ENCODE measurements around the gene UXS1. TPM values are rescaled to one million over a fixed set of nuclear protein-coding genes. Genes with fewer than 3 reads are reported as not detected.

The UXS1 gene
- total and polyA plus RNA-seq, 2 of the 8 experiments (the other 6 are each of a cell fraction or from before 2014, with no cell fraction given) = 44.5 to 63.4 TPM

DNA sequence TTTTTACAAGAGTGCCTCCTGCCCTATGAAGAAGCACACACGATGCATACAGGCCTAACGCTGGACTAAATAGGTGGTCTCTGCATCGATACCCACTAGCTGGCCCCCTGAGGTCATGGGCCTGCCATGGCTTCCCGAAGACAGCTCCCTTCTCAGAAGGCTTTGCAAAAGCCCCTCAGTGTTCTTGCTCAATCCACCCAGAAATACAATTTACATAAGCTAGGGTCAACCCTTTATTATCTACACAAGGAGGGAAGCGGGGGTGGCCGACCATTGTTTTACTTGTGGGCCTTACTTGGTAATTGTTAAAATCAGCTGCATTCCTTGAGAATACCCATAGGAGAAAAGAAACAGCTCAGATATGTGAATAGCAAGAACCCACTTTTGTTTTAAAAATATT lies 28.5 kb downstream of the UXS1 start:
- Histone ChIP-seq H3K9ac (replicated peaks in 1 of 4; ENCODE audit: extremely low read depth in 1 of 4, low read depth in 3 of 4, low read length in 3 of 4) (no peak overlapping the region), H3K23me2 (ENCODE audit: low read depth, low read length) (no peaks in the 10 kb centered on the region), H3K79me1 (ENCODE audit: low read depth, low read length) (peaks cover 10% of the 10 kb centered on the region), H2BK12ac (ENCODE audit: low read depth, low read length) (peak overlapping the region; percentile 88; the same call in 1 of the 2 replicates), H3K4me1 (replicated peaks in 1 of 4; ENCODE audit: control insufficient read depth in 3 of 4, insufficient read depth in 4 of 4, low read length in 3 of 4) (peaks cover 16 to 31% (median 18%) of the 10 kb centered on the region in 4 experiments), H3K27me3 (replicated peaks in 1 of 4; ENCODE audit: control insufficient read depth in 3 of 4, extremely low read depth in 1 of 4, insufficient read depth in 3 of 4, low read length in 3 of 4) (peaks cover 0 to 1% (median 0%) of the 10 kb centered on the region in 4 experiments; a peak in 1 of 7 replicates), H2BK15ac (ENCODE audit: low read length) (no peak overlapping the region), H3K4me2 (ENCODE audit: insufficient read depth in 1 of 2, low read depth in 2 of 2, low read length in 2 of 2) (peak overlapping the region; percentile 64 to 74; a peak in 3 of 4 replicates), H2BK5ac (ENCODE audit: low read depth, low read length) (no peak overlapping the region; the same call in 1 of the 2 replicates), H3K18ac (ENCODE audit: extremely low read depth, low read length) (no peak overlapping the region; the same call in 1 of the 2 replicates), H4K91ac (replicated peaks; ENCODE audit: insufficient read length, low read length) (peak overlapping the region; percentile 73), H3K23ac (ENCODE audit: insufficient read length) (no peak overlapping the region), H3K36me3 (ENCODE audit: control insufficient read depth in 2 of 4, insufficient read depth in 4 of 4, low read length in 3 of 4) (peaks cover 0 to 6% (median 0%) of the 10 kb centered on the region in 4 experiments; a peak in 2 of 8 replicates), H3K4me3 (ENCODE audit: extremely low read depth in 1 of 4, insufficient read depth in 2 of 4, low read depth in 3 of 4, low read length in 4 of 4) (peak overlapping the region in 1 of 4 experiments; percentile 37; a peak in 2 of 8 replicates), H2AK5ac (ENCODE audit: low read depth, low read length) (no peak overlapping the region), H2AFZ (ENCODE audit: low read length) (no peak overlapping the region), H3K27ac (ENCODE audit: low read depth, low read length) (no peak overlapping the region), H2BK20ac (ENCODE audit: low read length) (no peak overlapping the region), H3K14ac (ENCODE audit: insufficient read length) (no peak overlapping the region), H4K20me1 (replicated peaks in 1 of 2; ENCODE audit: control insufficient read depth in 1 of 2, insufficient read depth in 2 of 2, low read length in 2 of 2) (peaks cover 3% of the 10 kb centered on the region in 2 experiments), H4K8ac (ENCODE audit: extremely low read depth, insufficient read depth, low read length) (no peak overlapping the region), H3K56ac (replicated peaks; ENCODE audit: insufficient read length, low read depth, low read length) (no peak overlapping the region), H3K79me2 (ENCODE audit: control insufficient read depth in 1 of 2, insufficient read depth in 2 of 2, low read length in 2 of 2) (peaks cover 0 to 47% of the 10 kb centered on the region in 2 experiments), H3K9me3 (ENCODE audit: insufficient read depth in 2 of 2, low read depth in 1 of 2, low read length in 1 of 2) (no peaks in the 10 kb centered on the region), H2BK120ac (replicated peaks; ENCODE audit: low read depth, low read length) (no peak overlapping the region), H3K4ac (replicated peaks; ENCODE audit: insufficient read length, low read depth, low read length) (no peak overlapping the region), H4K5ac (ENCODE audit: insufficient read length, low read depth, low read length) (no peak overlapping the region)
- ChIA-PET CTCF (ENCODE audit: partially characterized antibody) (interaction anchor here (0.8 to 2.2 kb wide), 11 partner anchors 8 to 121 kb away, joined by 3 to 11 read pairs (median 4); no protein-coding TSS in a partner anchor), POLR2A (ENCODE audit: partially characterized antibody) (interaction anchor here (0.6 to 1.4 kb wide), 5 partner anchors 12 to 107 kb away, joined by 3 to 4 read pairs (median 3); no protein-coding TSS in a partner anchor)
- WGBS, 2 experiments (ENCODE audit: extremely low coverage in 1 of 2, insufficient coverage in 1 of 2, insufficient read length in 1 of 2, insufficient replicate concordance in 2 of 2, low coverage in 1 of 2, low lambda C conversion rate in 2 of 2, missing lambda C conversion rate in 1 of 2) = 5% methylated on average over 6 of the region's 6 CpGs; no CpG with 5 or more reads in 1 of the 2 experiments
- TF ChIP-seq CEBPB (IDR thresholded peaks at IDR 0.05; ENCODE audit: low read depth, low read length) (peak; percentile 92), RFX5 (IDR thresholded peaks at IDR 0.05; ENCODE audit: borderline replicate concordance, low read depth, low read length) (no peak), GABPA (IDR thresholded peaks at IDR 0.05; ENCODE audit: borderline replicate concordance, insufficient read depth, low read length) (no peak), HDAC6 (IDR thresholded peaks at IDR 0.05; ENCODE audit: low read depth, low read length) (no peak), TBP (IDR thresholded peaks at IDR 0.05; ENCODE audit: low read depth, low read length) (no peak), TEAD4 (IDR thresholded peaks at IDR 0.05; ENCODE audit: low read depth, low read length) (no peak)
- FAIRE-seq (no peak), DNase-seq (ENCODE audit: low read depth in 1 of 2, low spot score in 2 of 2) (no peak)

All from H1 (cell line).